ENCODE results near the gene OPRM1. TPM values are rescaled to one million over a fixed set of nuclear protein-coding genes. Genes with fewer than 3 reads are reported as not detected.

Gene OPRM1
- total RNA-seq, 1 experiment from 2014 or later = not detected

DNA sequence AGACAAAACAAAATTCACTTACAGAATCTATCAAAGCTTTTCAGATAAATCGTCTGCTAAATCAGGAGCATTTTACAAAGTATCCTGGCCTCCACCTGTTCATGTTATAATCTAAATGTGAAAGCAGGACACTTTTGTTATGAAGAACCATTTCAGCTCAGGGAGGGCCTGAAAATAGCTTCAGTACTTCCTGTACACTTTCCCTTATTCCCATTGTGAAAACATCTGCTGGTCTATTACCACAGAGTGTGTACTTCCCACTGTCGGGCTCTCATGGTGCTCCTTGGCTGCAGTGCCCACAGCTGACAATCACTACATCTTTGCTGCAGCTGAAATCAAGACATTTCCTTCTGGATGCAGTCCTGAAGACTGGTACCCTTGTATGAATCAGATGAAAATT lies 128.1 kb downstream of the OPRM1 start:
- Histone ChIP-seq H3K9ac (ENCODE audit: extremely low read depth, insufficient read length, low read length) (no peak overlapping the region), H3K79me2 (ENCODE audit: insufficient read depth, low read length) (no peaks in the 10 kb centered on the region), H4K5ac (ENCODE audit: insufficient read length, low read depth, low read length) (no peak overlapping the region), H3K4me2 (ENCODE audit: insufficient read depth, insufficient read length, low read length) (no peak overlapping the region), H4K8ac (replicated peaks; ENCODE audit: insufficient read length, low read depth, low read length) (no peak overlapping the region), H3K14ac (ENCODE audit: insufficient read depth, low read length) (no peak overlapping the region), H3K79me1 (ENCODE audit: insufficient read depth, low read depth, low read length, poor library complexity, severe bottlenecking) (no peaks in the 10 kb centered on the region), H2BK15ac (ENCODE audit: low read depth, low read length) (no peak overlapping the region), H3K27me3 (ENCODE audit: insufficient read depth, low read length) (no peaks in the 10 kb centered on the region), H3K23ac (ENCODE audit: insufficient read length, low read depth, low read length) (no peak overlapping the region), H3K4me1 (ENCODE audit: insufficient read depth, low read length) (no peaks in the 10 kb centered on the region), H2AFZ (ENCODE audit: low read length) (no peak overlapping the region), H2BK20ac (ENCODE audit: low read depth, low read length, poor library complexity, severe bottlenecking) (no peak overlapping the region), H2BK5ac (ENCODE audit: insufficient read length, low read length) (no peak overlapping the region), H4K91ac (ENCODE audit: insufficient read length, low read depth, low read length) (no peak overlapping the region), H3K4ac (ENCODE audit: low read depth, low read length) (no peak overlapping the region), H2BK12ac (ENCODE audit: insufficient read length, low read depth, low read length) (no peak overlapping the region), H2BK120ac (ENCODE audit: low read depth, low read length, poor library complexity, severe bottlenecking) (no peak overlapping the region), H2AK5ac (ENCODE audit: insufficient read length, low read length) (no peak overlapping the region), H3T11ph (ENCODE audit: low read length) (no peak overlapping the region), H3K9me3 (ENCODE audit: control insufficient read depth, low read depth, low read length) (no peaks in the 10 kb centered on the region), H3K27ac (ENCODE audit: insufficient read length, low read depth, low read length) (no peak overlapping the region), H3K56ac (ENCODE audit: insufficient read length, low read depth, low read length) (no peak overlapping the region), H4K20me1 (ENCODE audit: control insufficient read depth, insufficient read depth, insufficient read length) (no peaks in the 10 kb centered on the region), H3K18ac (ENCODE audit: insufficient read length, low read depth, low read length) (no peak overlapping the region), H3K23me2 (ENCODE audit: insufficient read length, low read depth, low read length, poor library complexity, severe bottlenecking) (no peaks in the 10 kb centered on the region)
- no peak overlapping the region for H3K4me3 Mint-ChIP-seq
- peaks cover 5 to 9% of the 10 kb centered on the region in 2 experiments; a peak in 3 of 5 replicates for H3K9me3 Mint-ChIP-seq
- no peak overlapping the region for H3K27ac Mint-ChIP-seq
- TF ChIP-seq, protein P1, sequence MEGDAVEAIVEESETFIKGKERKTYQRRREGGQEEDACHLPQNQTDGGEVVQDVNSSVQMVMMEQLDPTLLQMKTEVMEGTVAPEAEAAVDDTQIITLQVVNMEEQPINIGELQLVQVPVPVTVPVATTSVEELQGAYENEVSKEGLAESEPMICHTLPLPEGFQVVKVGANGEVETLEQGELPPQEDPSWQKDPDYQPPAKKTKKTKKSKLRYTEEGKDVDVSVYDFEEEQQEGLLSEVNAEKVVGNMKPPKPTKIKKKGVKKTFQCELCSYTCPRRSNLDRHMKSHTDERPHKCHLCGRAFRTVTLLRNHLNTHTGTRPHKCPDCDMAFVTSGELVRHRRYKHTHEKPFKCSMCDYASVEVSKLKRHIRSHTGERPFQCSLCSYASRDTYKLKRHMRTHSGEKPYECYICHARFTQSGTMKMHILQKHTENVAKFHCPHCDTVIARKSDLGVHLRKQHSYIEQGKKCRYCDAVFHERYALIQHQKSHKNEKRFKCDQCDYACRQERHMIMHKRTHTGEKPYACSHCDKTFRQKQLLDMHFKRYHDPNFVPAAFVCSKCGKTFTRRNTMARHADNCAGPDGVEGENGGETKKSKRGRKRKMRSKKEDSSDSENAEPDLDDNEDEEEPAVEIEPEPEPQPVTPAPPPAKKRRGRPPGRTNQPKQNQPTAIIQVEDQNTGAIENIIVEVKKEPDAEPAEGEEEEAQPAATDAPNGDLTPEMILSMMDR (conservative IDR thresholded peaks at IDR 0.05) = no peak
- H3K4me1 Mint-ChIP-seq = no peaks in the 10 kb centered on the region
- no CpG with 5 or more reads among the region's 2 CpGs for WGBS (ENCODE audit: extremely low coverage, insufficient read length, low lambda C conversion rate)
- H3K27me3 Mint-ChIP-seq (ENCODE audit: low read depth) = peaks cover 1% of the 10 kb centered on the region; the same call in 1 of the 2 replicates
- DNase-seq = no peak
- no peaks in the 10 kb centered on the region; a peak in 2 of 7 replicates for H3K36me3 Mint-ChIP-seq (ENCODE audit: insufficient read depth in 1 of 3, low read depth in 3 of 3)

Data from H9 (cell line).